Stimulated activated CD8-positive, alpha-beta memory T cell treated with anti-CD3 and anti-CD28 coated beads, Interleukin-7, amount 100 ng/mL, for 48 hours (primary cell): ENCODE results near the gene LPCAT2.
"Not testable (repeated sequence)": the region's sequence is repeated elsewhere in the genome, so short reads cannot be mapped to it uniquely, and the experiment has no call there.

Source experiments
- DNase-seq, 2 donors: peaks; one replicate each; pipeline ENCODE4 v3.0.0-alpha.2; 2020; ENCODE audit warnings: low read depth in 1 of 2; ENCODE audit errors: extremely low read depth in 1 of 2

The LPCAT2 gene

DNA sequence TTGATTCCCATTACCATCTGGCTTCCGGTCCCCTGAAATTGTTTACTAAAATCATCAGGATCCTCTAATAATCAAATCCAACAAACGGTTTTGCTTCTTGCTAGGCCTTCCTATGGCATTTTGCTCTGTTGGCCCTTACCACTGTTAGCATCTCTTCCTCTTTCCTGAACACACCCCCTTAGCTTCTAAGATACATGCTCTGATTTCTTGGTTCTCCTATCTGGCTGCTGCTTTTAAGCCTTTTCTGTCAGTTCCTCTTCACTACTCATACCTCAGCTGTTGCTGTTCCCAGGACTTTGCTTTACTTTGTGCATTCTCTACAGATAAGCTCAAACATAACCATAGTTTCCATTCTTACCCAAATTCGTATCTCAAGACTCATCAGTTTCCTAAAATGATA, 69.0 kb downstream of the LPCAT2 start:
- no peak for DNase-seq

GRCh38 chr16:55585631-55586030, 76.8 kb downstream of the LPCAT2 start:
- DNase-seq = no peak

DNA sequence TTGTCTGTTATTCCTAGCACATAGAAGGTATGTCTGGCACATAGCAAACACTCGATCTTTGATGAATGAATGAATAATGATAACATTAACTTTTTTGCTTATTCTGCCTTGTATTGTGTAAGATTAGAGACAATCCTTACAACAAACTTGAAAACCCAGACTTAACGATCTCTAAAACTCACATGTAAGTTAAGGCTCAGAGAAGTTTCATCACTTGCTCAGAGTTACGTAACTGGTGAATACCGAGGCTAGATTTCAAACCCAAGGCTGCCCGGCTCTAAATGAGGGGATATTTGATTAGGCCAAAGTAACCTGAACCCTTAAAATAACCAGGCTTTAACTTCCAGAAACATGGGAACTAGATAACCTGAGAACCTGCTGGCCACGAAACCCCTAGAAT, 79.9 kb downstream of the LPCAT2 start:
- no peak for DNase-seq

DNA sequence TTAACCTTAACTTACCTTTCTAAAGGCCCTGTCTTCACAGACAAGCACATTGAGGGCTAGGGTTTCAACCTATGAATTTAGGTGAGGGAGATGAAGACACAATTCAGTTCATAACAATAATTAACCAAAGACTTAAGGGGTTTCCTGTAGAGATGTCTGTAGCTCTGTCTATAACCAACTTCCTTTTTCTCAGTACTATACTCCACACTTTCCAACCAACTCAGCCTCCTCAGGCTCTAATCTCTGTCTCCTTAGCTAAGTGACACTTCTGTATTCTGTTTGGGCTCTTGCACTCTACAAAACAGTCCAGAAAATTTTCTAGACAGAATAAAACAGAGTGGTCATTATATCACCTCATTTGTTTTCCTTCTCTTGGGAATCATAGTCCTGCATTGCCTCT, 83.4 kb downstream of the LPCAT2 start:
- DNase-seq = no peak

DNA sequence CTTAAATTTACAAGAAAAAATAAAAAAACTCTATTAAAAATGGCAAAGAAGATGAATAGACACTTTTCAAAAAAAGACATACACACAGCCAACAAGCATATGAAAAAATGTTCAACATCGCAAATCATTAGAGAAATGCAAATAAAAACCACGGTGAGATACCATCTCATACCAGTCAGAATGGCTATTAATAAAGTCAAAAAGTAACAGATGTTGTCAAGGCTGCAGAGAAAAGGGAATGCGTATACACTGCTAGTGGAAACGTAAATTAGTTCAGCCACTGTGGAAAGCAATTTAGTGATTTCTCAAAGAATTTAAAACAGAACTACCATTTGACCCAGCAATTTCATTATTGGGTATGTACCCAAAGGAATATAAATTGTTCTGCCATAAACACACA, 89.1 kb downstream of the LPCAT2 start:
- no peak for DNase-seq

DNA sequence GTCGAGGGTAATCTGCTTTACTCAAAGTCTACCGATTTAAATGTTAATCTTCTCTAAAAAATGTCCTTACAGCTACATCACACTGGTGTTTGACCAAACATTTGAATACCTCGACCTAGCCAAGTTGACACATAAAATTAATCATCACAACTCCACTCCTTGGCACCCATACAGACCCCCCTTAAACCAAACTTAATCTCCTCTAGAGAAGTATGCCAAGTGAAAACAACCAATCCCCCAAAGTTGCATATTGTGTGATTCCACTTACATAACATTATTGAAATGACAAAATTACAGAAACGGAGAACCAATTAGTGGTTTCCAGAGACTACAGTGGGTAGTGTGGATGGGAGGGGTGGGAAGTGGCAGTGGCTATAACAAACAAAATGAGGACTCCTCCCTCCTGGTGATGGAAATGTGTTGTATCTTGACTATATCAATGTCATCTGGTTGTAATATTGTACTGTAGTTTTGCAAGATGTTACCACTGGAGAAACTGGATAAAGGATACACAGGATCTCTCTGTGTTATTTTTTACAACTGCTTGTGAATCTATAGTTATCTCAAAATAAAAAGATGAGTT, 97.0 kb downstream of the LPCAT2 start:
- no peak for DNase-seq

- DNase-seq = no peak
Observed at GRCh38 chr16:55613613-55614335, 104.9 kb downstream of the LPCAT2 start.

- no peak for DNase-seq
Observed at GRCh38 chr16:55615071-55615470, 106.2 kb downstream of the LPCAT2 start.

- not testable (repeated sequence) for DNase-seq
Observed at GRCh38 chr16:55615670-55616069, 106.8 kb downstream of the LPCAT2 start.

- no peak for DNase-seq
Observed at GRCh38 chr16:55621771-55622170, 112.9 kb downstream of the LPCAT2 start.

- DNase-seq = no peak
Observed at GRCh38 chr16:55622272-55622671, 113.4 kb downstream of the LPCAT2 start.

GRCh38 chr16:55622930-55623561, 114.2 kb downstream of the LPCAT2 start:
- no peak for DNase-seq

DNA sequence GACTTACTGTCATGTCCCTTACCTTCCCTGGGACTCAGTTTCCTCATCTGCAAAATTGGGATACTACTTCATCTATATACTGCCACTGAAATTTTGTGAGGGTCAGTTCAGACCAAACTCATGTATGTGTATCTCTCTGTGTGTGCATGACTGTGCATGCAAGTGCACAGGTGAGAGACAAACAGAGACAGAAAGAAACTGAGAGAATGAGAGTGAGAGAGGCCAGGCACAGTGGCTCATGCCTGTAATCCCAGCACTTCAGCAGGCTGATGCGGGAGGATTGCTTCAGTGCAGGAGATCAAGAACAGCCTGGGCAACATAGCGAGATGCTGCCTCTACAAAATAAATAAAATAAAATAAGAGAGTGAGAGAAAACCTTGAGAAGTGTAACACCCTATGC, 114.8 kb downstream of the LPCAT2 start:
- no peak for DNase-seq

DNA sequence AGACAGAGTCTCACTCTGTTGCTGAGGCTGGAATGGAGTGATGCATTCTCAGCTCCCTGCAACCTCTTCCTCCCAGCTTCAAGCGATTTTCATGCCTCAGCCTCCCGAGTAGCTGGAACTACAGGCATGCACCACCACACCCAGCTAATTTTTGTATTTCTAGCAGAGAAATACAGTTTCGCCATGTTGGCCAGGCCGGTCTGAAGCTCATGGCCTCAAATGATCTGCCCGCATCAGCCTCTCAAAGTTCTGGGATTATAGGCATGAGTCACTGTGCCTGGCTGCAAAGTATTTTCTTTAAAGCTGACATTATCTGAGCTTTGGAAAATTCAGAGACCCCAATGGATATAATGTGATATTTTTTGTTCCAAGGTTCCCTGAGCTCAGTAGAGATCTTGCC, 115.8 kb downstream of the LPCAT2 start:
- DNase-seq = no peak

- no peak for DNase-seq
Observed at GRCh38 chr16:55625843-55626242, 117.0 kb downstream of the LPCAT2 start.

DNA sequence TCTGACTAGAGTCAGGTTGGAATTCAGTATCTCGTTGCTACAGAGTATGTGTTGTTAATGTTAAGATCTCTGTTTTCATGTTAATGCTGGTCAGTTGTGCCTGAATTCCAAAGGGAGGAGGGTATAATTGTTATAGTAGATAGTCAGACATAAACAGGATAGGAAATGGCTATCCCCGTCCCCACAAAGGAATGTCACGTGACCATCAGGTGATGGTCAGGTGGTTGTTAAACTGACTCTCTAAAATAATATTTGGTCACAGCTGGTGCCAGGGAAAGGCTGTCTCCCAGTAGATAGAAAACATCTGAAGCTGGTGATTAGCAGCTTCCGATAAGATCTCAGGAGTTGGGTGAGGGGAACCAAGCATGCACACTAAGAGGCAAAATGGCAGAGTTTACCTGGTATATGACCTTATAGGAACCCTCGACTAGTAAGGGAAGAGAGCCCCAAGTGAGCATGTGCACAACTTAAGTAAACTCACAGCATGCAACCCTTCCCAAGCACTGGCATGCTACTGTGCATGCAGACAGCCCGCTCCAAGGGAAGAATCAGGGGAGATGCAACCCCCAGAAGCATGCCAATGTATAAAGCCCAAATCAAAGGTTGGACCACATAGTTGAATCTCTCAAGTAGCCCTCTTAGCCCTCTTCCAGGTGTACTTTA, 119.6 kb downstream of the LPCAT2 start:
- DNase-seq = no peak

- no peak for DNase-seq
Observed at GRCh38 chr16:55630774-55631173, 121.9 kb downstream of the LPCAT2 start.

DNA sequence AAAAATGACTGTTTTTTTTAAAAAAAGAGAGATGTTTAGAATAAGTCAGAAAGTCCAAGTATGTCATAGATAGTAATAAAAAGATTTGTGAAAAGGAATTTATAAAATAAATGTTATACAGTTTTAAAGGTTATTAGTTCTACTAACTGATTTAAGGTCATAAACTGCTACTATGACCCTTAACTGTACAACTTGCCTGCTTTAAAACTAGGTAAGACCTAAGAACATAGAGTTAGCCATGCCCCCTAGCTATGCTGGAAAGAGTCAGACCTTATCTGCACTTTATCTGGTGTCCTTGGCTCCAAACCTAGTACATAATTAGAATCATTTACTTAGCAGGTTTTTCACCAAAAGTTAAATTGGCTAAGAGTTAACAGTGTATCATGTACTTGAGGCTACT, 123.4 kb downstream of the LPCAT2 start:
- no peak for DNase-seq

DNA sequence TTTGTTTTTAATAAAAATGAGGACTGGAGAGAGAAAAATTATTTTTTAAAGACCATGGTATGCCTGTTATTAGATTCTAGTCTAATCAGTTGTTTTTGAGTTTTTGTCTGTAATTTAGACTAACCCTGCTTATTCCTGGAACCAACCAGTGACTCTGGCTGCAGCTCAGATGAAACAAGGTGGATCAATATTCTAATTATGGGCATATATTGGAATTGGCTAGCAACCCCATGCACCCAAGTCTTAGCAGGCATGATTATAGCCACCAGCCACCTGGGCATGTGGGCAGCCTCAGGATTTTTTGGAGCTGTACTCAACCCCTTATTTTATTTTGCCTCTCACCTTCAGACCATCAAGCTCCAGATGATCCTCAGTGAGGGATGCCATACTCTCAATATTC, 125.3 kb downstream of the LPCAT2 start:
- no peak for DNase-seq
